ENCODE results near the gene SLC35D1. TPM values are rescaled to one million over a fixed set of nuclear protein-coding genes. Genes with fewer than 3 reads are reported as not detected.

The SLC35D1 gene
- total and polyA plus RNA-seq, 2 of the 13 experiments (the other 11 are each of a cell fraction or from before 2014, with no cell fraction given) = 12.4 to 41.5 TPM

DNA sequence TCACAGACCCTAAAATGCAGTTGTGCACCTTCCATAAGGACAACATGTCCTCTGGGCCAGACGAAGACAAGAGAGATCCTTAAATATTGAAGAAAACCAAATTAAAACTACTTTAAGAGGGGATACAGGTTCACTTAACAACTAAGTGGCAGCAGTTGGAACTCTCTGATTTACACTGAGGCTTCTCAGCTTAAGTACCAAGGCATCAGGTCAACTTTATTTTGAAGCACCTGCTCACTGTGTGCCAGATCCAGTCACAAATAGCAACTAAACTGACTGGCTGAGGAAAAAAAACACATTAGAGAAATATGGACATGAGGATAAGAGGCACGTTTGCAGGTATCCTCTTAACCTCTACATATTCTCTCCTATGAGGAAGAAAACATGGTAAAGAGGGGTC lies 33.2 kb downstream of the SLC35D1 start:
- Histone ChIP-seq H3K4me2 (ENCODE audit: low read depth, low read length) (no peak overlapping the region), H3K9ac (ENCODE audit: insufficient read depth, low read depth, low read length) (no peak overlapping the region), H3K27ac (ENCODE audit: extremely low read length, insufficient read depth, low read length) (no peak overlapping the region), H2AFZ (ENCODE audit: low read length) (no peak overlapping the region), H3K79me2 (ENCODE audit: insufficient read depth, low read length) (no peaks in the 10 kb centered on the region), H3K4me3 (replicated peaks in 1 of 3; ENCODE audit: insufficient read depth in 1 of 3, low read depth in 2 of 3, low read length in 3 of 3) (no peak overlapping the region), H3K36me3 (replicated peaks in 1 of 2; ENCODE audit: control insufficient read depth in 1 of 2, insufficient read depth in 2 of 2, low read length in 2 of 2) (peaks cover 10 to 52% of the 10 kb centered on the region in 2 experiments; a peak in 4 of 5 replicates), H3K9me3 (ENCODE audit: low read length) (no peaks in the 10 kb centered on the region), H3K4me1 (ENCODE audit: insufficient read depth, low read length) (no peaks in the 10 kb centered on the region), H3K27me3 (ENCODE audit: control insufficient read depth in 1 of 2, insufficient read depth in 2 of 2, low read length in 2 of 2) (no peaks in the 10 kb centered on the region), H4K20me1 (ENCODE audit: insufficient read depth, low read length) (no peaks in the 10 kb centered on the region)
- DNase-seq (ENCODE audit: low spot score) (no peak), ATAC-seq (no peak), FAIRE-seq (no peak)
- no TSS peak for BruUV-seq (replicated peaks)
- intact Hi-C loops (cut with micrococcal nuclease; ENCODE audit: unreplicated experiment) = no loop called here
- in situ Hi-C loops (cut with HindIII; ENCODE audit: extremely low pct_ligation_motif_present, low pct_unique_long_range_greater_than_20kb) = no loop called here
- TF ChIP-seq, protein P1, sequence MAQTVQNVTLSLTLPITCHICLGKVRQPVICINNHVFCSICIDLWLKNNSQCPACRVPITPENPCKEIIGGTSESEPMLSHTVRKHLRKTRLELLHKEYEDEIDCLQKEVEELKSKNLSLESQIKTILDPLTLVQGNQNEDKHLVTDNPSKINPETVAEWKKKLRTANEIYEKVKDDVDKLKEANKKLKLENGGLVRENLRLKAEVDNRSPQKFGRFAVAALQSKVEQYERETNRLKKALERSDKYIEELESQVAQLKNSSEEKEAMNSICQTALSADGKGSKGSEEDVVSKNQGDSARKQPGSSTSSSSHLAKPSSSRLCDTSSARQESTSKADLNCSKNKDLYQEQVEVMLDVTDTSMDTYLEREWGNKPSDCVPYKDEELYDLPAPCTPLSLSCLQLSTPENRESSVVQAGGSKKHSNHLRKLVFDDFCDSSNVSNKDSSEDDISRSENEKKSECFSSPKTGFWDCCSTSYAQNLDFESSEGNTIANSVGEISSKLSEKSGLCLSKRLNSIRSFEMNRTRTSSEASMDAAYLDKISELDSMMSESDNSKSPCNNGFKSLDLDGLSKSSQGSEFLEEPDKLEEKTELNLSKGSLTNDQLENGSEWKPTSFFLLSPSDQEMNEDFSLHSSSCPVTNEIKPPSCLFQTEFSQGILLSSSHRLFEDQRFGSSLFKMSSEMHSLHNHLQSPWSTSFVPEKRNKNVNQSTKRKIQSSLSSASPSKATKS (CRISPR knock-in tag; IDR thresholded peaks at IDR 0.05) = no peak
- 45% methylated on average over 2 of the region's 2 CpGs for WGBS (ENCODE audit: low lambda C conversion rate)
- ChIA-PET POLR2A (no interaction called here), CTCF (ENCODE audit: low intra/inter-chr PET ratio, low total read pairs) (no interaction called here)

DNA sequence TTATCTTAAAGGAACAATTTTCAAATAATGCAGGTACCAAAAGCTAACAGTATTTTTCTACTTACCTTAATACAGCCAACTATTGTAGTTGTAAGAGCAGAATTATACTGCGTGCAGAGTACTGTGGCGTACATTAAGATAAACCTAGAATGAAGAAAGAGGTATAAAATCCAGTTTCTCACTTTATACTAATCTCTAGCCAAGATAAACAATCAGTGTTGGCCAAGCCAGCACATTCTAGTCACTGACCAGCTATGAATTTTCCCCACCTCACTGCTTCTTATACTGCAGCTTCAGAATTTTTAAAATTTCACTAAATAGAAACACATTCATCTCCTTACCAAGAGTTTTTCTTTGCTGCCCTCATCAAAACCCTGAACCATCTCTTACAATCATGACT lies 33.6 kb downstream of the SLC35D1 start:
- TF ChIP-seq ZNF670 (CRISPR knock-in tag; IDR thresholded peaks at IDR 0.05; ENCODE audit: borderline replicate concordance) (no peak), SIX4 (CRISPR knock-in tag; IDR thresholded peaks at IDR 0.05) (no peak)
- TF ChIP-seq, protein P2, sequence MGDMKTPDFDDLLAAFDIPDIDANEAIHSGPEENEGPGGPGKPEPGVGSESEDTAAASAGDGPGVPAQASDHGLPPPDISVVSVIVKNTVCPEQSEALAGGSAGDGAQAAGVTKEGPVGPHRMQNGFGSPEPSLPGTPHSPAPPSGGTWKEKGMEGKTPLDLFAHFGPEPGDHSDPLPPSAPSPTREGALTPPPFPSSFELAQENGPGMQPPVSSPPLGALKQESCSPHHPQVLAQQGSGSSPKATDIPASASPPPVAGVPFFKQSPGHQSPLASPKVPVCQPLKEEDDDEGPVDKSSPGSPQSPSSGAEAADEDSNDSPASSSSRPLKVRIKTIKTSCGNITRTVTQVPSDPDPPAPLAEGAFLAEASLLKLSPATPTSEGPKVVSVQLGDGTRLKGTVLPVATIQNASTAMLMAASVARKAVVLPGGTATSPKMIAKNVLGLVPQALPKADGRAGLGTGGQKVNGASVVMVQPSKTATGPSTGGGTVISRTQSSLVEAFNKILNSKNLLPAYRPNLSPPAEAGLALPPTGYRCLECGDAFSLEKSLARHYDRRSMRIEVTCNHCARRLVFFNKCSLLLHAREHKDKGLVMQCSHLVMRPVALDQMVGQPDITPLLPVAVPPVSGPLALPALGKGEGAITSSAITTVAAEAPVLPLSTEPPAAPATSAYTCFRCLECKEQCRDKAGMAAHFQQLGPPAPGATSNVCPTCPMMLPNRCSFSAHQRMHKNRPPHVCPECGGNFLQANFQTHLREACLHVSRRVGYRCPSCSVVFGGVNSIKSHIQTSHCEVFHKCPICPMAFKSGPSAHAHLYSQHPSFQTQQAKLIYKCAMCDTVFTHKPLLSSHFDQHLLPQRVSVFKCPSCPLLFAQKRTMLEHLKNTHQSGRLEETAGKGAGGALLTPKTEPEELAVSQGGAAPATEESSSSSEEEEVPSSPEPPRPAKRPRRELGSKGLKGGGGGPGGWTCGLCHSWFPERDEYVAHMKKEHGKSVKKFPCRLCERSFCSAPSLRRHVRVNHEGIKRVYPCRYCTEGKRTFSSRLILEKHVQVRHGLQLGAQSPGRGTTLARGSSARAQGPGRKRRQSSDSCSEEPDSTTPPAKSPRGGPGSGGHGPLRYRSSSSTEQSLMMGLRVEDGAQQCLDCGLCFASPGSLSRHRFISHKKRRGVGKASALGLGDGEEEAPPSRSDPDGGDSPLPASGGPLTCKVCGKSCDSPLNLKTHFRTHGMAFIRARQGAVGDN (CRISPR knock-in tag; IDR thresholded peaks at IDR 0.05) = no peak
- TF ChIP-seq, protein P3, sequence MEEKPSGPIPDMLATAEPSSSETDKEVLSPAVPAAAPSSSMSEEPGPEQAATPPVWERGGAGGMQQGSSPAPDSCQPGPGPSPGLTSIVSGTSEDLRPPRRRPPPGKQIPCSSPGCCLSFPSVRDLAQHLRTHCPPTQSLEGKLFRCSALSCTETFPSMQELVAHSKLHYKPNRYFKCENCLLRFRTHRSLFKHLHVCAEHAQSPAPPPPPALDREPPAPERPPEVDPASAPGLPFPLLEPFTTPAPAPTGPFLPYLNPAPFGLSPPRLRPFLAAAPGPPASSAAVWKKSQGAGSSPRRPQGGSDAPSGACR (CRISPR knock-in tag; IDR thresholded peaks at IDR 0.05) = no peak
- Histone ChIP-seq H3K27ac (ENCODE audit: extremely low read length, insufficient read depth, low read length) (no peak overlapping the region), H4K20me1 (ENCODE audit: insufficient read depth, low read length) (no peaks in the 10 kb centered on the region), H3K36me3 (replicated peaks in 1 of 2; ENCODE audit: control insufficient read depth in 1 of 2, insufficient read depth in 2 of 2, low read length in 2 of 2) (peaks cover 10 to 51% of the 10 kb centered on the region in 2 experiments; a peak in 4 of 5 replicates), H3K79me2 (ENCODE audit: insufficient read depth, low read length) (no peaks in the 10 kb centered on the region), H3K27me3 (ENCODE audit: control insufficient read depth in 1 of 2, insufficient read depth in 2 of 2, low read length in 2 of 2) (no peaks in the 10 kb centered on the region), H3K4me1 (ENCODE audit: insufficient read depth, low read length) (no peaks in the 10 kb centered on the region), H3K9me3 (ENCODE audit: low read length) (no peaks in the 10 kb centered on the region), H2AFZ (ENCODE audit: low read length) (no peak overlapping the region), H3K9ac (ENCODE audit: insufficient read depth, low read depth, low read length) (no peak overlapping the region), H3K4me3 (replicated peaks in 1 of 3; ENCODE audit: insufficient read depth in 1 of 3, low read depth in 2 of 3, low read length in 3 of 3) (no peak overlapping the region), H3K4me2 (ENCODE audit: low read depth, low read length) (no peak overlapping the region)
- BruUV-seq (replicated peaks) = no TSS peak
- ATAC-seq (no peak), DNase-seq (ENCODE audit: low spot score) (no peak), FAIRE-seq (no peak)
- CTCF ChIA-PET (ENCODE audit: low intra/inter-chr PET ratio, low total read pairs) = no interaction called here
- intact Hi-C loops (cut with micrococcal nuclease; ENCODE audit: unreplicated experiment) (no loop called here), in situ Hi-C loops (cut with HindIII; ENCODE audit: extremely low pct_ligation_motif_present, low pct_unique_long_range_greater_than_20kb) (no loop called here)
- POLR2A ChIA-PET = interaction anchor here (1.2 kb wide), 1 partner anchor 90 kb away, joined by 3 read pairs; no protein-coding TSS in a partner anchor
- WGBS (ENCODE audit: low lambda C conversion rate) = 94% methylated on average over 2 of the region's 2 CpGs
